Limb (tissue), 2 donors: ENCODE results near the gene BCAS3.

Experiments used
- DNase-seq, 2 donors: peaks; one replicate each; pipeline ENCODE4 v3.0.0-alpha.2; 2016; ENCODE audit errors: extremely low spot score in 2 of 2

BCAS3 gene

DNA sequence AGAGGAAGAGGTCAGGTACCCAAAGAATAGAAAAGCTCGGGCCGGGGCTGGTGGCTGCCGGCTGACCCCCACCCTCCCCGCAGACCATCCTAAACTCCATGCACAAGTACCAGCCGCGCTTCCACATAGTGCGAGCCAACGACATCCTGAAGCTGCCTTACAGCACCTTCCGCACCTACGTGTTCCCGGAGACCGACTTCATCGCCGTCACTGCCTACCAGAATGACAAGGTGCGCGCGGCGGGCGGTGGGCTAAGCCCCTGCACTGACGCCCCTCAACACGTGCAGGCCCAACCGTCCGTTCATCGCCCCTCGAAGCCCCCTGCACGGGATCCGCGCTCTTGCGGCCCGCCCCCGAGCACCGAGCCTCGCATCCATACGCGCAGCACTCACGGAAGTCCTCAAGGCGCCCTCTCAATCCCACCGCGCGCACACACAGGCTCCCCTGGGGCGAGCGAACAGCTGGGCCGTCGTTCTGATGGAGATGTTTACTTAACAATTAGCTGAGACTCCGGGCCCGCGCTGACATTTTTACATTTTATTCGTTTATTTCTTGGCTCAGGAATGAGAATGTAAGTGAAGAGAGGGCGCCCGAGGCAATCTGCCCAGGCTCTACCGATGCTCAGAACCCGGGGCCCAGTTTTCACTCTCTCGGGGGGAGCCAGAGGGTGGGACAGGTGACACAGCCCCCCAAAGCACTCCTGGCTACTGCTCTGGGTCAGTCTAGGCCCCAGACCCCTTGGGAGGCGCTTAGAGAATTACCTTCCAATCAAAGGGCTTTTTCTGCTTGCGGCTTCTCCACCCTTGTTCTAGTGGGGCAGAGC is 725.5 kb downstream of the BCAS3 start:
- peak in 1 of 2 donors; percentile 75 for DNase-seq

DNA sequence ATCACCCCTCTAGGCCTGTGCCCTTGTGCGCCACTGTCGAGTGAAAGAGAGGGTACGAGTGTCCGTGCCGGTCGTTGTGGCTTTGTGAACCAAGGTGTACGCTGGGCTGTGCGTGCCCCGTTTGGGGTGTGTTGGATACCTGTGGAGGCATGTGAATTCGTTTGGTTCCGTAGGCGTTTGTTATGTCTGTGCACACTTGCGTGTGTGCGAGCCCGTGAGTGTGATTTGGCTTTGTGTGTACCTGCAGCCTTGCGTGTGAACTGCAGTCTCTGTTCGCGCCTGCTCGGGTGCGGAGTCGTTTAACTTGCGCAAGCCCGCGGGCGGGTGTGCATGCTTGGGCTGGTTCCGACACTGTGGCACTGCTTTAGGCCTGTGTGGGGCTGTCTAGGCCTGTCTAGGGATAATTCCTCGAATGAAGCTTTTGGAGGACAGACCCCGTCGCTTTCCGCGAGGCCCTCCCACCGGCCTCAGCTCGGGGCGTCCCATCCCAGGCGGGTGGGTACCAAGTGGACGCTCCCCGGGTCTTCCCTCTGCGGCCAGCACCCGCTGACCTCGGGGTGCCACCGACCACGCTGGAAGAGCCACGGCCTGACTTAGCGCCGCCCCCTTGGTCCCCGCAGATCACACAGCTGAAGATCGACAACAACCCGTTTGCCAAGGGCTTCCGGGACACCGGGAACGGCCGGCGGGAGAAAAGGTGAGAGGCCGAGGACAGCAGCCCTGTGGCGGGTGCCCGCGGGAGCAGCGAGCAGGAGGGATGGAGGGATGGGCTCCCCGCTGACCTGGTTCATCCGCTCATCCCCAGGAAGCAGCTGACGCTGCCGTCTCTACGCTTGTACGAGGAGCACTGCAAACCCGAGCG is 726.4 kb downstream of the BCAS3 start:
- peak in 1 of 2 donors; percentile 66 for DNase-seq

GRCh38 chr17:61404663-61404912 is 726.9 kb downstream of the BCAS3 start:
- no peak for DNase-seq

DNA sequence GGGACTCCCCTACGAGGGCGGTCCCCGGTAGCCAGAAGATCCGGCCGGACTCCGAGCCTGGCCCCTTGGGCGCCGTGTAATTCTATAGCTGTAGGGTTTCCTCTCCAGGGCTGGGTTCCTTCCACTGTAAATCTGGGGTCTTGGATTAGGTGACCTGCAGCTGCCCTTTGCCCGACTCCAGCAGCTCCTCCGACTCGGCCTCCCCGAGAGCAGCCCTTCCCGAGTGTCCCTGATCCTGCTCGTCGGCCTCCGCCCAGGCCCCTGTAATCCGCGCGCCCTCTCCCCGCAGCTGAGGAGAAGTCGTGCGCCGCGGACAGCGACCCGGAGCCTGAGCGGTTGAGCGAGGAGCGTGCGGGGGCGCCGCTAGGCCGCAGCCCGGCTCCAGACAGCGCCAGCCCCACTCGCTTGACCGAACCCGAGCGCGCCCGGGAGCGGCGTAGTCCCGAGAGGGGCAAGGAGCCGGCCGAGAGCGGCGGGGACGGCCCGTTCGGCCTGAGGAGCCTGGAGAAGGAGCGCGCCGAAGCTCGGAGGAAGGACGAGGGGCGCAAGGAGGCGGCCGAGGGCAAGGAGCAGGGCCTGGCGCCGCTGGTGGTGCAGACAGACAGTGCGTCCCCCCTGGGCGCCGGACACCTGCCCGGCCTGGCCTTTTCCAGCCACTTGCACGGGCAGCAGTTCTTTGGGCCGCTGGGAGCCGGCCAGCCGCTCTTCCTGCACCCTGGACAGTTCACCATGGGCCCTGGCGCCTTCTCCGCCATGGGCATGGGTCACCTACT is 727.4 kb downstream of the BCAS3 start:
- DNase-seq, result peak in 1 of 2 donors; percentile 63

- DNase-seq, result peak in 1 of 2 donors; percentile 43
These were observed 728.3 kb downstream of the BCAS3 start for GRCh38 chr17:61405686-61406536.

DNA sequence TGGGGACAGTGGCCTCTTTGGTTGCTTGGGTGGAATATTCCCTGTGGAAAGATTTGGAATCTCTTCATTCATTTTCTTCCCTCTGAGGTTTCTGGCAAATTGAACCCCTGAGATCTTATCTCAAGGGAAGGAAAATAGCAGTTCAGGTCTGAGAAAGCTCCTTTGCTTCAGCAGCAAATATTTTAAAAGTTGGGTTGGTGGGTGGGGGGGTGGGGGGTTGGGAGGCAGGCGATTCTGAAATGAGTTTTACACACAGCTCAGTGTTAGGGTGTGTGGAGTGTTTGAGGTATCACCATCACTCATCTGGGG is 728.8 kb downstream of the BCAS3 start:
- no peak for DNase-seq

DNA sequence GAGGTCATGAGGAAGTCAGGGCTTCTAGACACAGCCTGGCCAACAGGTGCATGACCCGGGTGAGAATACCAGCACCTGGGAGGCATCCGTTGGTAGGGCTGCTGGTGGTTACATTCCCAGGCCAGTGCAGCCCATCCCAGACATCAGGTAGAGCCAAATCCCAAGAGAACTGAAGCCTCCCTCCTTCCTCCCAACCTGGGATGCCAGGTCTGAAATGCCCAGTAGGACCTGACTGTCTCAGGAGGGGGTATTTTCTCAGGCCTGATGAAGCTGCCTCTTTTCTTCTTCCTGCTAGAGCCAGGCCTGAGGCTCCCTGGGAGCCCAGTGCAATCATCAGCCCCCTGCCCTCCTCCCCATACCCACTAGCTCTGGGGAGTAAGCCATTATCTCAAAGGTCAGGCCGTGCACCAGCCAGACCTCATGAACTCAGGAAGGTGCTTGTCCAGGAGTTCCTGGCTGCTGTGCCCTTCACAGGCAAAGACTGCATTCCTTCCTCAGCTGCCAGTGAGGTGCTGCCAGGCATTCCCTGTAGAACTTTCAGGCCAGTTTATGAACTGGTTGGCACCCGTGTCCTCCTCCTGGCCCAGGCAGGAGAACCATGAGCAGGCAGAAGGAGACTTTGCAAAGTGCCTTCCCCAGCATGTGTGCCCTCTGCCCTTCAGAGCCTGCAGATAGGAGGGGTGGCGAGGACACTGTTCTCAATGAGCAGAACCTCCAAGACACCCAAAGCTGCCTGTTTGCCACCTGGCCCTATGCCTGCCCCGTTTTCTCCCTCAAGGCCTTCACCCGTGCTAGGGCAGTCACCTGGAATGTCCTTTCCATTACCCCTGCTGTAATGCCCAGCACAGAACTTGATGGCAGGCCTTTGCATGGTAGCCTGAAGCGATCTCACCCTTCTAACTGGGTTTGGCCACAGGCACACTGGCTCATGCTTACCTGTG is 729.6 kb downstream of the BCAS3 start:
- peak in 1 of 2 donors; percentile 35 for DNase-seq

- peak in 1 of 2 donors; percentile 50 for DNase-seq
These were observed 730.7 kb downstream of the BCAS3 start for GRCh38 chr17:61408151-61409041.

- peak; percentile 68 to 82 for DNase-seq
These were observed 731.9 kb downstream of the BCAS3 start for GRCh38 chr17:61409301-61410112.

- peak; percentile 63 to 90 for DNase-seq
These were observed 732.7 kb downstream of the BCAS3 start for GRCh38 chr17:61410141-61411010.

DNA sequence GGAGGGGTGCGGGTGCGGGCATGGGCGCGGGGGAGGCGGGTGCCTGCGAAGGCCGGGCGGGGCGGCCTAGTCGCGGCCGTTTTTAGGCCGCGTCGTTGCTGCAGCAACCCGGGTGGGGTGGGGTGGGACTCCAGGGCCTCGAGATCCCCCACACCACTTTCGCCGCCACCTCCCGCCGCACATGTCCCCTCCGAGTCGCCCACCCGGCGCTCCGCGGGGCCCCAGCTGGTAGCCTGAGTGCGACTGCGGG is 733.3 kb downstream of the BCAS3 start:
- no peak for DNase-seq

DNA sequence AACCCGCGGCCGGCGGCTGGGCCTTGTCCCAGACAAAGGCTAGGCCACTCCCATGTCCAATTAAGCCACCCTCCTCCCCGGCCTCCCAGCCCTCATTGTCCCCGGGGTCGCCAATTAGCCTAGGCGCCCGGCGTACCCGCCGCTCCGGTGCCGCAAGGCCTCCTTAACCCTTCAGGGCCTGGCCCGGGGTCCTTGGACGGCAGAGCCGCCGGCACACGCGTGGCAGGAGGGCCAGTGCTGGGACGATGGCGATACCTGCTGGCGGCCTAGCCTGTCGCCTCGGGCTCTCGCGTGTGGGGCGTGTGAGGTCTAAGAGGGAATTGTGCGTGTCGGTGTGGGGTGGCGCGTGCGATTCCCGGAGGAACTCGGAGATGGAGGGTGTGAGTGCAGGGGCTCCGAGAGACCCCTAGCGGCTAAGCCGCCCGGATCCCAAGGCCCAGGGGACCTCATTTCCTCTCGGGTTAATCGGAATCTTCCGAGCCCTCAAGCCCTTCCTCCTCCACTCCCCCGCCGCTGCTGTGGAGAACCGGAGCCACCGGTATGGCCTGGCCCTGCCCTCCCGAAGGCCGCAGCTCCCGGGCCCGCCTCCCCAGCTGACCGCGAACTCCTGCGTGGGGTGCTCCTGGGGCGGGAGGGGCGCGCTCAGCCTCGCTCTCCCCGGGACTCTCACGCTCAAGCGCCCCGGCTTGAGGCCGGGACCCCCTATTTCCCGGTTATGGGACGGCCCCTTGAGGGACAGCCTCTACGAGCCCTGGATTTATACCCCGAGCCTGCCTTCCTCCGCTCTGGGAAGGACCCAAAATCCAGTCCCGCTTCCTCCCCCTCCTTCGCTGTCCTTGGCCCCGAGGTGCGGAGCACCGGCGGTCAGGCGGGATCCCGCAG is 733.9 kb downstream of the BCAS3 start:
- peak in 1 of 2 donors; percentile 80 for DNase-seq

- DNase-seq, result peak; percentile 89 to 94
These were observed 734.6 kb downstream of the BCAS3 start for GRCh38 chr17:61412143-61412859.

GRCh38 chr17:61412860-61413660 is 735.4 kb downstream of the BCAS3 start:
- no peak for DNase-seq

DNA sequence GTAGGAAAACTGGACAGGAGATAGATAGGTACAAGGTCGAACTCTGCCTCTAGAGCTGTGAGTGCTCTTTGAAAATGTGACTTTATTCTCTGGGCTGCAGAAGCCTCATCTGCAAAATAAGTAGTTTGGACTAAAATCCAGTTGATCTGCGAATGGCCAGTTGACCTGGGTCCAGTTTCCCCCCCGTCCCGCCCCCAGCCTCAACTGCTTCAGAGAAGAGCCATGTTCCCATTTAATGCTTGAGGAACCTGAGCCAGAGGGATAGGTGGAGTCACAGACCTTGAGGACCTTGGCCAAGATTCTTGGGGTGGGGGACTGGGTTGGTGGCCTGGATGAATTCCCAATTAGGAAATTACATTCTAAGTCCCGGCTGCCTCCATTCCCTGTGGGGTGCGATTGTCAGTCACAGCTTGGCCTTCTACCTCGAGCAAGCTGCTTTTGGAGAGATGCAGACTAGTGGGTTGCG is 736.0 kb downstream of the BCAS3 start:
- DNase-seq, result no peak
